Measurements from ENCODE around the gene IL12A.

IL12A gene

GRCh38 chr3:159988617-159989271 is at the start of gene IL12A:
TSS of gene IL12A (plus strand) at chr3:159988835.
- DNase-seq: peak; percentile 85 to 93

- DNase-seq: no peak
Observed at GRCh38 chr3:159941038-159942000, 47.3 kb upstream of the IL12A start.

GRCh38 chr3:159944781-159945180 is 43.9 kb upstream of the IL12A start:
- DNase-seq: no peak

GRCh38 chr3:159945930-159946329 is 42.7 kb upstream of the IL12A start:
- DNase-seq: no peak

- DNase-seq: no peak
Observed at GRCh38 chr3:159947220-159947619, 41.4 kb upstream of the IL12A start.

GRCh38 chr3:159948429-159949144 is 40.0 kb upstream of the IL12A start:
- no peak for DNase-seq

GRCh38 chr3:159950156-159950898 is 38.3 kb upstream of the IL12A start:
- no peak for DNase-seq

- no peak for DNase-seq
Observed at GRCh38 chr3:159951540-159951939, 37.1 kb upstream of the IL12A start.

GRCh38 chr3:159953325-159954085 is 35.1 kb upstream of the IL12A start:
- DNase-seq: peak; percentile 95 to 99

- DNase-seq: no peak
Observed at GRCh38 chr3:159960188-159961148, 28.2 kb upstream of the IL12A start.

GRCh38 chr3:159964166-159964973 is 24.3 kb upstream of the IL12A start:
- no peak for DNase-seq

- DNase-seq: no peak
Observed at GRCh38 chr3:159971311-159971710, 17.3 kb upstream of the IL12A start.

- DNase-seq: no peak
Observed at GRCh38 chr3:159977295-159977694, 11.3 kb upstream of the IL12A start.

- no peak for DNase-seq
Observed at GRCh38 chr3:159978353-159978752, 10.3 kb upstream of the IL12A start.

GRCh38 chr3:159978918-159979703 is 9.5 kb upstream of the IL12A start:
- no peak for DNase-seq

GRCh38 chr3:159982442-159982974 is 6.1 kb upstream of the IL12A start:
- peak in 1 of 2 experiments; percentile 23 for DNase-seq

- DNase-seq: peak in 1 of 2 experiments; percentile 33
Observed at GRCh38 chr3:159987291-159987711, 1.3 kb upstream of the IL12A start.
